Amniotic epithelial cell (primary cell): ENCODE data around the gene DAGLB.

ENCODE experiments used
- DNase-seq: peaks from one replicate; pipeline ENCODE4 v3.0.0-alpha.2; 2010; ENCODE audit warnings: low read depth

DAGLB gene

GRCh38 chr7:6365451-6365850, 82.3 kb downstream of the DAGLB start:
- no peak for DNase-seq

- DNase-seq: no peak
Measured at GRCh38 chr7:6360841-6361240, 86.9 kb downstream of the DAGLB start.

DNA sequence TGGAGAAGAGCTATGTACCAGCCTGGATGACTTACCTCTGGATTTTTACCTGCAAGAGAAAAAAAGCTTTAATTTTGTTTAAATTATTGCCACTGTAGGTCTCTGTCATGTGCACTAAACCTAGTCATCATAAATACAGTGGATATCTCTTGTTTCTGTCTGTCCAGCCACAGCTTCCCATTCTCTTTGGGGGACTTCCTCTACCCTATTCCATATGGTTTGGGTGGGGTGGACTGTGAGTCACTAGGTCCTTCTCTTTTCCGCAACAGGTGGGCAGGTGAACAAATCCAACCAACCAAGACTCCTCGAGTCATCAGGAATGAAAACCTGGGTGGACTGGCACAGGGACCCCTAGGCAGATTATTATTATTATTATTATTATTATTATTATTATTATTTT, 88.0 kb downstream of the DAGLB start:
- no peak for DNase-seq
